Nephron progenitor cell (in vitro differentiated cells): Measurements from ENCODE around the gene CCL21.
"Not testable (repeated sequence)": the region's sequence is repeated elsewhere in the genome, so short reads cannot be mapped to it uniquely, and the experiment has no call there.

Source experiments
- DNase-seq: peaks from one replicate; pipeline ENCODE4 v3.0.0; 2021
- H3K27ac Mint-ChIP-seq: 2 replicates; pipeline ENCODE4 v1.8.0; 2021; ENCODE audit warnings: mild to moderate bottlenecking, moderate library complexity, mixed read lengths
- H3K27me3 Mint-ChIP-seq: 2 replicates; pipeline ENCODE4 v1.8.0; 2021; ENCODE audit warnings: mild to moderate bottlenecking, low read depth, mixed read lengths; ENCODE audit not compliant: poor library complexity
- H3K36me3 Mint-ChIP-seq: 2 replicates; pipeline ENCODE4 v1.8.0; 2021; ENCODE audit warnings: low read depth, mixed read lengths
- H3K4me1 Mint-ChIP-seq: 2 replicates; pipeline ENCODE4 v1.8.0; 2021; ENCODE audit warnings: mixed read lengths
- H3K4me3 Mint-ChIP-seq: 2 replicates; pipeline ENCODE4 v1.8.0; 2021; ENCODE audit warnings: mild to moderate bottlenecking, moderate library complexity, mixed read lengths
- H3K9me3 Mint-ChIP-seq: 2 replicates; pipeline ENCODE4 v1.8.0; 2021; ENCODE audit warnings: mild to moderate bottlenecking, moderate library complexity, mixed read lengths
- TF ChIP-seq, protein P1 (sequence below): fragments of 200-600 bp; sonication (generic); IDR thresholded peaks from 2 replicates; pipeline ENCODE4 v1.5.0; 2021; ENCODE audit warnings: antibody characterized with exemption

The CCL21 gene, protein sequence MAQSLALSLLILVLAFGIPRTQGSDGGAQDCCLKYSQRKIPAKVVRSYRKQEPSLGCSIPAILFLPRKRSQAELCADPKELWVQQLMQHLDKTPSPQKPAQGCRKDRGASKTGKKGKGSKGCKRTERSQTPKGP

GRCh38 chr9:34710023-34710422 is at the start of gene CCL21:
CCL21 (minus strand) TSS chr9:34710136; CDS start chr9:34710066, 70 bp downstream.
- Mint-ChIP-seq H3K4me3 (no peak within 1 kb of the TSS), H3K27ac (peak within 1 kb of the TSS; percentile 50), H3K27me3 (peaks cover 29% of the 10 kb centered on the region), H3K9me3 (peaks cover 17% of the 10 kb centered on the region), H3K4me1 (no peaks in the 10 kb centered on the region), H3K36me3 (peaks cover 11% of the 10 kb centered on the region)
- TF ChIP-seq, protein P1, sequence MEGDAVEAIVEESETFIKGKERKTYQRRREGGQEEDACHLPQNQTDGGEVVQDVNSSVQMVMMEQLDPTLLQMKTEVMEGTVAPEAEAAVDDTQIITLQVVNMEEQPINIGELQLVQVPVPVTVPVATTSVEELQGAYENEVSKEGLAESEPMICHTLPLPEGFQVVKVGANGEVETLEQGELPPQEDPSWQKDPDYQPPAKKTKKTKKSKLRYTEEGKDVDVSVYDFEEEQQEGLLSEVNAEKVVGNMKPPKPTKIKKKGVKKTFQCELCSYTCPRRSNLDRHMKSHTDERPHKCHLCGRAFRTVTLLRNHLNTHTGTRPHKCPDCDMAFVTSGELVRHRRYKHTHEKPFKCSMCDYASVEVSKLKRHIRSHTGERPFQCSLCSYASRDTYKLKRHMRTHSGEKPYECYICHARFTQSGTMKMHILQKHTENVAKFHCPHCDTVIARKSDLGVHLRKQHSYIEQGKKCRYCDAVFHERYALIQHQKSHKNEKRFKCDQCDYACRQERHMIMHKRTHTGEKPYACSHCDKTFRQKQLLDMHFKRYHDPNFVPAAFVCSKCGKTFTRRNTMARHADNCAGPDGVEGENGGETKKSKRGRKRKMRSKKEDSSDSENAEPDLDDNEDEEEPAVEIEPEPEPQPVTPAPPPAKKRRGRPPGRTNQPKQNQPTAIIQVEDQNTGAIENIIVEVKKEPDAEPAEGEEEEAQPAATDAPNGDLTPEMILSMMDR = no peak
- no peak for DNase-seq

DNA sequence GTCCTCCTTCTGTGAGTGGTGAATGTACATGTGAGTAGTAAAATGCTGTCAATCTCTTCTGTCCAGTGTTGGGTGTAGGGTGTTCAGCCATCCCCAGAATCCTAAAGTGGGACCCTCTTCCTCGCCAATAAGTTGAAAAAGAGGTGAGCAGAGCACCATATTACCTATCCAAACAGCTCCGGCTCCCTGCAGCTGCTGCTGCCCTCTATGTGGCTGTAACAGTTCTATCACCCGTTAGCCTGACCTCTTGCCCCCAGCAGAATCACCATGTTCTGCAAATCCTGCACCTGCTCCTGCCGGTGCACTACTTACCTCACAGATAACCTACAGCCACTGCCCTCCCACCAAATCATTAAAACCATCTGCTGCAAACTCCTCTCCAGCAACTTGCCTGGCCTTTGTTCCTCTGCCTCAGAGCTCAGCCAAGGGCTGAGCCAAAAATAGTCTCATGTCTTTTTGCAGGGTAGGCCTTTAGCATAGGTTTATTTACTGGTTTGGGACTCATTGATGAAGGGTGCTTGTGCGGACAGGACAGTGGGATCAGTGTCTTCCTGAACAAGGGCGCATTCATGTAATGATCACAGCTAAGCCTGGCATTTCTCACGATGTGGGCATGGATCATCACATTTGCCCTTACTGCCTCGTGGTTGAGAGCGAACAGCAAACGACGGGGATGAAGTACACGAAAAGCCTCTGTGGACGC is 49.6 kb upstream of the CCL21 start:
- peaks cover 20% of the 10 kb centered on the region for H3K9me3 Mint-ChIP-seq
- TF ChIP-seq, protein P1 = no peak
- peaks cover 36% of the 10 kb centered on the region for H3K27me3 Mint-ChIP-seq
- H3K4me1 Mint-ChIP-seq = no peaks in the 10 kb centered on the region
- H3K27ac Mint-ChIP-seq = peak overlapping the region; percentile 70
- H3K36me3 Mint-ChIP-seq = no peaks in the 10 kb centered on the region
- no peak for DNase-seq
- H3K4me3 Mint-ChIP-seq = no peak overlapping the region

DNA sequence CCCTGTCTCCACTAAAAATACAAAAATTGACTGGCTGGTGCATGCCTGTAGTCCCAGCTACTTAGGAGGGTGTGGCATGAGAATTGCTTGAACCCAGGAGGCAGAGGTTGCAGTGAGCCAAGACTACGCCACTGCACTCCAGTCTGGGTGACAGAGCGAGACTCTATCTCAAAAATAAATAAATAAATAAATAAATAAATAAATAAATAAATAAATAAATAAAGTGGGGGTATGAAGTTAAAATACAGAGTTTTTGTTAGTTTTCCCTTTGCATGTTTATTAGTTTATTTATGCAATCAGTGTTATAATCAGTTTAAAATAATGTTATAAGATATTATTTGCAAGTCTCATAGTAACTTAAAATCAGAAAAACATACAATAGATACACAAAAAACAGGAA is 40.4 kb upstream of the CCL21 start:
- H3K27me3 Mint-ChIP-seq = peaks cover 57% of the 10 kb centered on the region
- H3K4me3 Mint-ChIP-seq, H3K27ac Mint-ChIP-seq, H3K36me3 Mint-ChIP-seq, H3K4me1 Mint-ChIP-seq, H3K9me3 Mint-ChIP-seq, DNase-seq: not testable (repeated sequence)

DNA sequence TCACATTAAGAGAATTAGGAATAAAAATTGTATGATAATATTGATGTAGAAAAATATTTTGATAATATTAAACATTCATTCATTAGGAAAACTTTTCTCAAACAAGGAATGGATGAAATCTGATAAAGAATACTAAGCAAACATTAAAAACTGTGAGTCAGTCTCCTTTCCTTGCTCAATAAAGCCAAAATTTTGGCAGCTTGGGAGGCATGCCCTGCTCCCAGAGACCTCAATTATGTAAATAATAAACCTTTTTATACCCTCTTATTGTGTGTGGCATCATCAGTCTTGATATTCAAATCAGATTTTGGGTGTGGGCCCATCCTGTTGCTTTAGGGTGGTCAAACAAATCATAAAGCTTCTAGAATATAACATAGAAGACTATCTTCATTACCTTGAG is 36.6 kb upstream of the CCL21 start:
- TF ChIP-seq, protein P1 = no peak
- no peak overlapping the region for H3K27ac Mint-ChIP-seq
- H3K27me3 Mint-ChIP-seq = peaks cover 30% of the 10 kb centered on the region
- H3K9me3 Mint-ChIP-seq = no peaks in the 10 kb centered on the region
- H3K4me3 Mint-ChIP-seq = no peak overlapping the region
- H3K4me1 Mint-ChIP-seq = peaks cover 8% of the 10 kb centered on the region
- no peaks in the 10 kb centered on the region for H3K36me3 Mint-ChIP-seq
- no peak for DNase-seq

DNA sequence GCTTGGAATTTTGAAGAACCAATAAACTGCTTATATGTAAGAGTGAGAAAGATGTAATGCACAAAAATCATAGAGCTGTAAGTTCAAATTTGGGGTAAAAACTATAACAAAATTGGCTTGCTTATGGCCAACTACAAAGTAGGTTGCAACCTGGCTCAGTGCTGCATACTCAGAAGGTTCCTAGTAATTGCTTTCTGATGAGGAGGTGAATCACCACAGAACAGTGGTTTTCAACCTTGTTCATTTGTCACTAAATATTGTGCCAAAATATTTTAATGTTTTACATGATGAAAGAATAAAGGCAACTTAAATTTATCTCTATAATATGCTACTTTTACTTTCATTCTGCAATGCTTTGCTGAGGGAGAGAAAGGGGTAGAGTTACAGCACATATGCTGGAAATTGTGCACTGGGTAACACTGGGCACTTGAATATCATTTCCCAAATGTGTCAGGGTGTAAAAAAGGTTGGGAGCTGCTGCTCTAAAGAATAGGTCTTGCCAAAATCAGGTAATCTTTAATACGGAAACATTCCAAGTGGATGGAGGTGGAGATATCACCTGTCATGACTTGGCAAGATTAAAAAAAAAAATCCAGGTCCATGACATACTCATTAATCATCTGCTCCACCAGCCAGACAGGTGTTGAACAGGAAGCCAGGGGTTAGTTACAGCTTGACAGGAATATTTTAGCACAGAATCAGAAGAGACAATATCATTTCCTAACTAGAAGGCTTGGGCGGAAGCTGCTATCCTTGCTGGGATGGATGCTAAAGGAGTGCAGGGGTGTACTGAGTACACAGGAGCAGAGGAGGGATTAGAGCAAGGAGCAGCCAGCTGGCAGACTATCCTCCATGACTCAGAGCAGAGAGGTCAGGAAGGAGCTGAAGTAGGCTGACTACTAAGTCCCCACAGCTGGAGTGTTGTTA is 34.6 kb upstream of the CCL21 start:
- Mint-ChIP-seq H3K4me1 (peaks cover 8% of the 10 kb centered on the region), H3K27me3 (peaks cover 14% of the 10 kb centered on the region), H3K9me3 (peaks cover 6% of the 10 kb centered on the region), H3K27ac (no peak overlapping the region), H3K36me3 (peaks cover 2% of the 10 kb centered on the region), H3K4me3 (no peak overlapping the region)
- TF ChIP-seq, protein P1 = no peak
- no peak for DNase-seq

GRCh38 chr9:34742710-34743109 is 32.8 kb upstream of the CCL21 start:
- TF ChIP-seq, protein P1 = no peak
- peaks cover 10% of the 10 kb centered on the region for H3K27me3 Mint-ChIP-seq
- H3K4me1 Mint-ChIP-seq = peaks cover 8% of the 10 kb centered on the region
- no peak overlapping the region for H3K27ac Mint-ChIP-seq
- H3K9me3 Mint-ChIP-seq = peaks cover 9% of the 10 kb centered on the region
- DNase-seq = no peak
- peaks cover 5% of the 10 kb centered on the region for H3K36me3 Mint-ChIP-seq
- no peak overlapping the region for H3K4me3 Mint-ChIP-seq
